HG02840 (cell line): Measurements from ENCODE around the gene MT1X.

Source experiments
- ATAC-seq: cut with Tn5 transposase; IDR thresholded peaks from one replicate; pipeline ENCODE4 v1.9.1; 2021; ENCODE audit warnings: mild to moderate bottlenecking, moderate library complexity, moderate number of reproducible peaks; ENCODE audit not compliant: unreplicated experiment, low FRiP score

Gene MT1X

GRCh38 chr16:56681939-56682702 is at the start of gene MT1X:
TSS of gene MT1X (plus strand) at chr16:56682470. CDS start at chr16:56682541, 71 bp downstream.
- ATAC-seq: peak; percentile 93

- ATAC-seq: no peak
Observed at GRCh38 chr16:56632848-56633365, 49.4 kb upstream of the MT1X start.

- ATAC-seq: no peak
Observed at GRCh38 chr16:56633535-56633934, 48.7 kb upstream of the MT1X start.

GRCh38 chr16:56634715-56635440 is 47.4 kb upstream of the MT1X start:
- no peak for ATAC-seq

GRCh38 chr16:56635441-56635967 is 46.8 kb upstream of the MT1X start:
- ATAC-seq: no peak

GRCh38 chr16:56636616-56637413 is 45.5 kb upstream of the MT1X start:
- ATAC-seq: no peak

GRCh38 chr16:56637814-56638750 is 44.2 kb upstream of the MT1X start, which contains the start of gene MT1A:
TSS of gene MT1A (plus strand) at chr16:56638666. CDS start at chr16:56638739, 73 bp downstream.
- ATAC-seq: no peak

GRCh38 chr16:56639045-56639444 is 43.2 kb upstream of the MT1X start:
- no peak for ATAC-seq

GRCh38 chr16:56640076-56640475 is 42.2 kb upstream of the MT1X start:
- no peak for ATAC-seq

- ATAC-seq: no peak
Observed at GRCh38 chr16:56641166-56641565, 41.1 kb upstream of the MT1X start.

- ATAC-seq: no peak
Observed at GRCh38 chr16:56643080-56643778, 39.0 kb upstream of the MT1X start.

- ATAC-seq: no peak
Observed at GRCh38 chr16:56643833-56644232, 38.4 kb upstream of the MT1X start.

- ATAC-seq: no peak
Observed at GRCh38 chr16:56645311-56645710, 37.0 kb upstream of the MT1X start.

- ATAC-seq: no peak
Observed at GRCh38 chr16:56645838-56646237, 36.4 kb upstream of the MT1X start.

GRCh38 chr16:56647641-56648431 is 34.4 kb upstream of the MT1X start:
- ATAC-seq: no peak

GRCh38 chr16:56649271-56649670 is 33.0 kb upstream of the MT1X start:
- ATAC-seq: no peak

- no peak for ATAC-seq
Observed at GRCh38 chr16:56649820-56650219, 32.5 kb upstream of the MT1X start.

- no peak for ATAC-seq
Observed at GRCh38 chr16:56651586-56651985, 30.7 kb upstream of the MT1X start, which contains the start of gene MT1B. TSS of gene MT1B (plus strand) at chr16:56651886. CDS start at chr16:56651954, 68 bp downstream.
